Measurements from ENCODE around the gene MTMR3. TPM values are rescaled to one million over a fixed set of nuclear protein-coding genes. Genes with fewer than 3 reads are reported as not detected.

Gene MTMR3
- total RNA-seq, 2 experiments from 2014 or later = 17.6 to 22.2 TPM

DNA sequence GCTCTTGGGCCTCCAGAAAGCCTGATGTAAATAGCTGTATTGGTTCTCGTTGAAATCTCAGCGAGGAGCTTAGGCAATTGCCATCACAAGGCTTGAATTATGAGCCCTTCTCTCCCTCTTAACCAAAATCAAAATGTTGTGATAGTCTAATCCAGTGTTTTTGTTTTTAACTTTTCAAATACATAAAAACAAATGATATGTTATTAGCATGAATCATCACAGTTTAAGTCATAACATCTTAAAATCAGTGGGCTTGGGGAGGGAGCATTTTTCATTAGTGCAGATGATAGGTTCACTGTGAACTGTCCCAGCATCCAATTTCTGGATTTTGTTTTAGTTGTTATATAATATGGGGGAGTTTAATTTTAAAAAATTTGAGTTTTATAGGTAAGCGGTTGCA is 148.4 kb downstream of the MTMR3 start:
- no peak overlapping the region for H2AFZ ChIP-seq (ENCODE audit: low read length)
- H3K4me3 ChIP-seq (ENCODE audit: low read depth, low read length, poor library complexity, severe bottlenecking) = no peak overlapping the region
- no peaks in the 10 kb centered on the region for H3K9me2 ChIP-seq (ENCODE audit: insufficient read depth, low read length)
- ChIA-PET CTCF (ENCODE audit: unreplicated experiment) (no interaction called here), POLR2A (no interaction called here)
- TF ChIP-seq, protein P1, sequence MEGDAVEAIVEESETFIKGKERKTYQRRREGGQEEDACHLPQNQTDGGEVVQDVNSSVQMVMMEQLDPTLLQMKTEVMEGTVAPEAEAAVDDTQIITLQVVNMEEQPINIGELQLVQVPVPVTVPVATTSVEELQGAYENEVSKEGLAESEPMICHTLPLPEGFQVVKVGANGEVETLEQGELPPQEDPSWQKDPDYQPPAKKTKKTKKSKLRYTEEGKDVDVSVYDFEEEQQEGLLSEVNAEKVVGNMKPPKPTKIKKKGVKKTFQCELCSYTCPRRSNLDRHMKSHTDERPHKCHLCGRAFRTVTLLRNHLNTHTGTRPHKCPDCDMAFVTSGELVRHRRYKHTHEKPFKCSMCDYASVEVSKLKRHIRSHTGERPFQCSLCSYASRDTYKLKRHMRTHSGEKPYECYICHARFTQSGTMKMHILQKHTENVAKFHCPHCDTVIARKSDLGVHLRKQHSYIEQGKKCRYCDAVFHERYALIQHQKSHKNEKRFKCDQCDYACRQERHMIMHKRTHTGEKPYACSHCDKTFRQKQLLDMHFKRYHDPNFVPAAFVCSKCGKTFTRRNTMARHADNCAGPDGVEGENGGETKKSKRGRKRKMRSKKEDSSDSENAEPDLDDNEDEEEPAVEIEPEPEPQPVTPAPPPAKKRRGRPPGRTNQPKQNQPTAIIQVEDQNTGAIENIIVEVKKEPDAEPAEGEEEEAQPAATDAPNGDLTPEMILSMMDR (conservative IDR thresholded peaks at IDR 0.05; ENCODE audit: low read length) = no peak
- TF ChIP-seq EZH2phosphoT487 (IDR thresholded peaks at IDR 0.05; ENCODE audit: borderline replicate concordance, low read depth, low read length) = no peak
- no peak overlapping the region for H3K4me2 ChIP-seq (ENCODE audit: low read length)
- BruUV-seq (replicated peaks) = no TSS peak
- H3K9me3 ChIP-seq (ENCODE audit: low read length) = no peaks in the 10 kb centered on the region
- no peaks in the 10 kb centered on the region for H3K36me3 ChIP-seq (ENCODE audit: insufficient read depth, low read length)
- no peaks in the 10 kb centered on the region for H3K4me1 ChIP-seq (ENCODE audit: insufficient read depth, low read length, poor library complexity, severe bottlenecking)
- no peaks in the 10 kb centered on the region for H3K79me2 ChIP-seq (ENCODE audit: insufficient read depth, low read depth, low read length)
- no peak for DNase-seq (ENCODE audit: low spot score)
- intact Hi-C loops (cut with micrococcal nuclease; ENCODE audit: unreplicated experiment) = no loop called here
- H3K27ac ChIP-seq (ENCODE audit: low read depth, low read length, poor library complexity, severe bottlenecking) = no peak overlapping the region
- no peaks in the 10 kb centered on the region for H4K20me1 ChIP-seq (ENCODE audit: insufficient read depth, low read length)

DNA sequence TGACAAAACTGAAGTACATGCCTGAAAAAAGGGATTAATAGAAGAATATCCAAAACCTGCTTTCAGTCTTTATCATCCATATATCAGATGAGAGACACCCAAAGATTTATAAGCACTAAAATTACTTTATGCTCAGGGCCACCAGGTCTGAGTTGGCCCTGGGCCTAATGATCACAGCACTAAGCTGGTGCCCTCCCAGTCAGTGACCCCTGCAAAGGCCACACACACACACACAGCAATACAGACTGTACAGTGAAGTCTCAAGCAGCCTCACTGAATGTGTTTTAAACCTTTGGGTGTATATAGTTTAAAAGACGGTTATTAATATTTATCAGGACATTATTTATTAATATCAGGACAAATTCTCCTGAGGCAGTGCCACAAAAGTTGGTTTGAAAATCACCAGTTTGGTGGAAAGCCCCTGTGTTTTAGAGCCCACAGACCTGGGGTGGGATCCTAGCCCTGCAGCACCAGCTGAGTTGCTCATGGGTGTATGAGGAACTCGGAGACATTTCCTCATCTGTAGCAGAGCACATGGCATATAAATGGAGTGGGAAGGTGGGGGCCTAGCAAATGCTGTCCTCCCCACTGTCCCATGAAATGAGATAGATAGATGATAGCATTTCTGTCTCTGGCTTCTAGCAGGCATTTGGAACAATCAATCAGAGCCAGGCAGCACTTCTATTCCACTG is 148.9 kb downstream of the MTMR3 start:
- Histone ChIP-seq H3K9me2 (ENCODE audit: insufficient read depth, low read length) (no peaks in the 10 kb centered on the region), H3K79me2 (ENCODE audit: insufficient read depth, low read depth, low read length) (no peaks in the 10 kb centered on the region), H3K9me3 (ENCODE audit: low read length) (no peaks in the 10 kb centered on the region), H3K36me3 (ENCODE audit: insufficient read depth, low read length) (no peaks in the 10 kb centered on the region), H3K4me2 (ENCODE audit: low read length) (no peak overlapping the region), H2AFZ (ENCODE audit: low read length) (no peak overlapping the region), H3K4me1 (ENCODE audit: insufficient read depth, low read length, poor library complexity, severe bottlenecking) (no peaks in the 10 kb centered on the region), H3K27ac (ENCODE audit: low read depth, low read length, poor library complexity, severe bottlenecking) (no peak overlapping the region), H4K20me1 (ENCODE audit: insufficient read depth, low read length) (no peaks in the 10 kb centered on the region), H3K4me3 (ENCODE audit: low read depth, low read length, poor library complexity, severe bottlenecking) (no peak overlapping the region)
- no peak for TF ChIP-seq EZH2phosphoT487 (IDR thresholded peaks at IDR 0.05; ENCODE audit: borderline replicate concordance, low read depth, low read length)
- TF ChIP-seq, protein P1 (conservative IDR thresholded peaks at IDR 0.05; ENCODE audit: low read length) = no peak
- intact Hi-C loops (cut with micrococcal nuclease; ENCODE audit: unreplicated experiment) = no loop called here
- DNase-seq (ENCODE audit: low spot score) = no peak
- ChIA-PET POLR2A (no interaction called here), CTCF (ENCODE audit: unreplicated experiment) (no interaction called here)
- BruUV-seq (replicated peaks) = no TSS peak

GRCh38 chr22:30033137-30033536 is 150.2 kb downstream of the MTMR3 start:
- H3K9me3 ChIP-seq (ENCODE audit: low read length) = no peaks in the 10 kb centered on the region
- H3K4me3 ChIP-seq (ENCODE audit: low read depth, low read length, poor library complexity, severe bottlenecking) = no peak overlapping the region
- H3K9me2 ChIP-seq (ENCODE audit: insufficient read depth, low read length) = no peaks in the 10 kb centered on the region
- no peaks in the 10 kb centered on the region for H3K36me3 ChIP-seq (ENCODE audit: insufficient read depth, low read length)
- H3K27ac ChIP-seq (ENCODE audit: low read depth, low read length, poor library complexity, severe bottlenecking) = no peak overlapping the region
- no peak for DNase-seq (ENCODE audit: low spot score)
- no peak overlapping the region for H2AFZ ChIP-seq (ENCODE audit: low read length)
- BruUV-seq (replicated peaks) = no TSS peak
- intact Hi-C loops (cut with micrococcal nuclease; ENCODE audit: unreplicated experiment) = no loop called here
- no peaks in the 10 kb centered on the region for H4K20me1 ChIP-seq (ENCODE audit: insufficient read depth, low read length)
- no peak for TF ChIP-seq EZH2phosphoT487 (IDR thresholded peaks at IDR 0.05; ENCODE audit: borderline replicate concordance, low read depth, low read length)
- TF ChIP-seq, protein P1 (conservative IDR thresholded peaks at IDR 0.05; ENCODE audit: low read length) = no peak
- ChIA-PET POLR2A (no interaction called here), CTCF (ENCODE audit: unreplicated experiment) (no interaction called here)
- H3K4me2 ChIP-seq (ENCODE audit: low read length) = no peak overlapping the region
- no peaks in the 10 kb centered on the region for H3K4me1 ChIP-seq (ENCODE audit: insufficient read depth, low read length, poor library complexity, severe bottlenecking)
- no peaks in the 10 kb centered on the region for H3K79me2 ChIP-seq (ENCODE audit: insufficient read depth, low read depth, low read length)

Data from OCI-LY7 (cell line).